HepG2 (cell line): ENCODE results near the gene CCR5AS.

Experiments
- ATF2 ChIP-seq: sonication (generic); formaldehyde crosslinking; IDR thresholded peaks from 2 replicates; pipeline ENCODE4 v1.4.0; 2020; ENCODE audit warnings: missing genetic modification reagents
- BCL6 ChIP-seq: IDR thresholded peaks from 2 replicates; pipeline ENCODE4 v1.6.1; 2016; ENCODE audit warnings: missing genetic modification reagents, missing compliant biosample characterization
- BRCA1 ChIP-seq: sonication (generic); formaldehyde crosslinking; IDR thresholded peaks from 2 replicates; pipeline ENCODE4 v1.4.0; 2020; ENCODE audit warnings: missing genetic modification reagents
- CTCF ChIP-seq: sonication (generic); formaldehyde crosslinking; IDR thresholded peaks from 2 replicates; pipeline ENCODE4 v1.5.0; 2020; ENCODE audit warnings: mild to moderate bottlenecking, missing genetic modification reagents, moderate library complexity
- PAXIP1 ChIP-seq: sonication (generic); formaldehyde crosslinking; conservative IDR thresholded peaks from 2 replicates; pipeline ENCODE4 v1.4.0; 2020; ENCODE audit warnings: mild to moderate bottlenecking, missing genetic modification reagents, moderate library complexity
- POLR2A ChIP-seq, 2 experiments: IDR thresholded peaks; 2 replicates each; pipeline ENCODE4 v1.6.1; 2011; ENCODE audit warnings: low read depth in 2 of 2, low read length in 2 of 2, mild to moderate bottlenecking in 1 of 2, moderate library complexity in 1 of 2; ENCODE audit not compliant: insufficient read depth in 1 of 2
- PRDM10 ChIP-seq: sonication (generic); formaldehyde crosslinking; IDR thresholded peaks from 2 replicates; pipeline ENCODE4 v1.4.0; 2020; ENCODE audit warnings: low read depth, missing genetic modification reagents
- PRDM4 ChIP-seq: sonication (generic); formaldehyde crosslinking; IDR thresholded peaks from 2 replicates; pipeline ENCODE4 v1.9.0; 2021; ENCODE audit warnings: missing genetic modification reagents, borderline replicate concordance
- SMAD3 ChIP-seq: sonication (generic); formaldehyde crosslinking; IDR thresholded peaks from 2 replicates; pipeline ENCODE4 v1.4.0; 2020; ENCODE audit warnings: missing genetic modification reagents
- SMC3 ChIP-seq: IDR thresholded peaks from 2 replicates; pipeline ENCODE4 v1.6.1; 2011; ENCODE audit warnings: low read length, improper control_type of control experiment
- SUZ12 ChIP-seq: fragments of 150-350 bp; IDR thresholded peaks from 2 replicates; pipeline ENCODE4 v1.6.1; 2014; ENCODE audit warnings: low read depth, low read length
- ZNF12 ChIP-seq: sonication (generic); formaldehyde crosslinking; IDR thresholded peaks from 2 replicates; pipeline ENCODE4 v1.5.0; 2020; ENCODE audit warnings: missing genetic modification reagents
- ZNF143 ChIP-seq: sonication (generic); formaldehyde crosslinking; IDR thresholded peaks from 2 replicates; pipeline ENCODE4 v1.4.0; 2020; ENCODE audit warnings: missing genetic modification reagents

GRCh38 chr3:46398186-46398955, 8.5 kb downstream of the CCR5AS start:
- TF ChIP-seq BRCA1 (CRISPR knock-in tag): no peak
- no peak for TF ChIP-seq SMC3
- TF ChIP-seq PRDM10 (CRISPR knock-in tag): no peak
- TF ChIP-seq SUZ12: no peak
- no peak for TF ChIP-seq ZNF143 (CRISPR knock-in tag)
- TF ChIP-seq ZNF12 (CRISPR knock-in tag): no peak
- TF ChIP-seq SMAD3 (CRISPR knock-in tag): no peak
- TF ChIP-seq PAXIP1: no peak
- no peak for TF ChIP-seq POLR2A (IDR thresholded peaks at IDR 0.05; ENCODE audit: insufficient read depth in 1 of 2, low read depth in 2 of 2, low read length in 2 of 2)
- no peak for TF ChIP-seq CTCF (CRISPR knock-in tag)
- TF ChIP-seq BCL6 (CRISPR knock-in tag): no peak
- TF ChIP-seq ATF2 (CRISPR knock-in tag): no peak
- no peak for TF ChIP-seq PRDM4 (CRISPR knock-in tag)
